HG03565 (cell line): ENCODE results near the gene KIAA1671.

Source experiments
- ATAC-seq: cut with Tn5 transposase; IDR thresholded peaks from one replicate; pipeline ENCODE4 v1.9.1; 2021; ENCODE audit warnings: mild to moderate bottlenecking, moderate library complexity; ENCODE audit not compliant: unreplicated experiment

Gene KIAA1671

GRCh38 chr22:25109878-25110595 lies 157.5 kb downstream of the KIAA1671 start:
- ATAC-seq: no peak

- ATAC-seq: no peak
Measured at GRCh38 chr22:25110596-25110845, 158.0 kb downstream of the KIAA1671 start.

GRCh38 chr22:25110846-25111578 lies 158.5 kb downstream of the KIAA1671 start:
- ATAC-seq: no peak

- ATAC-seq: no peak
Measured at GRCh38 chr22:25111579-25112517, 159.3 kb downstream of the KIAA1671 start.

GRCh38 chr22:25112538-25113253 lies 160.2 kb downstream of the KIAA1671 start:
- ATAC-seq: no peak

GRCh38 chr22:25113316-25113721 lies 160.8 kb downstream of the KIAA1671 start:
- no peak for ATAC-seq

GRCh38 chr22:25114369-25115362 lies 162.2 kb downstream of the KIAA1671 start:
- no peak for ATAC-seq

- no peak for ATAC-seq
Measured at GRCh38 chr22:25119609-25120008, 167.1 kb downstream of the KIAA1671 start.

- ATAC-seq: no peak
Measured at GRCh38 chr22:25120093-25120561, 167.6 kb downstream of the KIAA1671 start.

GRCh38 chr22:25120761-25121212 lies 168.3 kb downstream of the KIAA1671 start:
- ATAC-seq: no peak

- ATAC-seq: no peak
Measured at GRCh38 chr22:25122136-25122764, 169.7 kb downstream of the KIAA1671 start.

- ATAC-seq: no peak
Measured at GRCh38 chr22:25123677-25124076, 171.2 kb downstream of the KIAA1671 start.

GRCh38 chr22:25125693-25126357 lies 173.3 kb downstream of the KIAA1671 start:
- no peak for ATAC-seq

- no peak for ATAC-seq
Measured at GRCh38 chr22:25126510-25126909, 174.0 kb downstream of the KIAA1671 start.

- no peak for ATAC-seq
Measured at GRCh38 chr22:25127318-25127717, 174.8 kb downstream of the KIAA1671 start.

GRCh38 chr22:25130462-25130861 lies 177.9 kb downstream of the KIAA1671 start:
- no peak for ATAC-seq

GRCh38 chr22:25131198-25131887 lies 178.8 kb downstream of the KIAA1671 start:
- ATAC-seq: no peak

- ATAC-seq: no peak
Measured at GRCh38 chr22:25134028-25134427, 181.5 kb downstream of the KIAA1671 start.
